Spleen (tissue), 7 donors: ENCODE measurements around the gene AKAP1.

Experiments used
- CTCF ChIP-seq, 11 experiments: fragments of 200-600 bp in 7 of 11; fragments of 450-650 bp in 4 of 11; sonication (generic) in 4 of 11; IDR thresholded peaks in 8 of 11; conservative IDR thresholded peaks in 3 of 11; 1 replicate in 7 of 11; 2 replicates in 4 of 11; pipeline versions ENCODE4 v1.4.0 to v1.8.0; 2016 to 2021; ENCODE audit warnings: antibody characterized with exemption in 11 of 11, inconsistent platforms in 4 of 11, mild to moderate bottlenecking in 1 of 11
- POLR2A ChIP-seq, 3 donors: fragments of 450-650 bp; IDR thresholded peaks; one replicate each; pipeline ENCODE4 v1.5.1; 2017; ENCODE audit warnings: antibody characterized with exemption in 3 of 3, mild to moderate bottlenecking in 1 of 3
- POLR2AphosphoS5 ChIP-seq, 3 donors: sonication (generic); formaldehyde crosslinking; IDR thresholded peaks; one replicate each; pipeline ENCODE4 v1.5.1; 2017; ENCODE audit warnings: antibody characterized with exemption in 3 of 3
- donor health status: DM: no; HTN: no; CAD: no; lungs with moderate emphysema.
- donor health status: DM: no; HTN: no; CAD: no.
- donor health status: DM: no; HTN: no; CAD: no.

- no peak for TF ChIP-seq CTCF (IDR thresholded peaks at IDR 0.05 in 8 of 11, conservative IDR thresholded peaks at IDR 0.05 in 3 of 11)
- no peak for TF ChIP-seq POLR2A (IDR thresholded peaks at IDR 0.05)
- TF ChIP-seq POLR2AphosphoS5 (IDR thresholded peaks at IDR 0.05): no peak
These were observed 17.1 kb downstream of the AKAP1 start for GRCh38 chr17:57102122-57102521.
